ENCODE measurements around the gene ERC2. TPM values are rescaled to one million over a fixed set of nuclear protein-coding genes. Genes with fewer than 3 reads are reported as not detected.

Gene ERC2
- total RNA-seq, 4 donors from 2014 or later: 0.81 to 2.9 (median 1.6) TPM

- no peaks in the 10 kb centered on the region for H3K27me3 ChIP-seq
- H3K9me3 ChIP-seq: no peaks in the 10 kb centered on the region
- ATAC-seq: no peak
- no peaks in the 10 kb centered on the region for H3K36me3 ChIP-seq
- whole genome bisulfite sequencing, 2 donors (ENCODE audit: low coverage in 1 of 2): 51 to 85% methylated on average over 4 to 5 of the region's 6 CpGs
- TF ChIP-seq EP300 (IDR thresholded peaks at IDR 0.05) (no peak), CTCF (IDR thresholded peaks at IDR 0.05) (peak in 1 of 4 experiments; percentile 27)
- no peak overlapping the region for H3K4me3 ChIP-seq
- H3K4me1 ChIP-seq: no peaks in the 10 kb centered on the region
- H3K27ac ChIP-seq: no peak overlapping the region
Observed at GRCh38 chr3:55549177-55549576, 919.1 kb downstream of the ERC2 start.

- no peaks in the 10 kb centered on the region for H3K9me3 ChIP-seq
- no peaks in the 10 kb centered on the region for H3K27me3 ChIP-seq
- no peaks in the 10 kb centered on the region for H3K36me3 ChIP-seq
- no peaks in the 10 kb centered on the region for H3K4me1 ChIP-seq
- ATAC-seq: no peak
- TF ChIP-seq EP300 (IDR thresholded peaks at IDR 0.05): no peak
- no peak for TF ChIP-seq POLR2A (IDR thresholded peaks at IDR 0.05)
- TF ChIP-seq POLR2AphosphoS5 (IDR thresholded peaks at IDR 0.05): no peak
- no peak for TF ChIP-seq CTCF (IDR thresholded peaks at IDR 0.05)
- WGBS, 2 donors (ENCODE audit: low coverage in 1 of 2): 90 to 100% methylated on average over 1 to 7 of the region's 22 CpGs
- no peak overlapping the region for H3K27ac ChIP-seq
- no peak overlapping the region for H3K4me3 ChIP-seq
Observed at GRCh38 chr3:55546866-55547669, 921.2 kb downstream of the ERC2 start.

- no peak for TF ChIP-seq POLR2AphosphoS5 (IDR thresholded peaks at IDR 0.05)
- no peak for TF ChIP-seq POLR2A (IDR thresholded peaks at IDR 0.05)
- no peak for TF ChIP-seq CTCF (IDR thresholded peaks at IDR 0.05)
- no peak for TF ChIP-seq EP300 (IDR thresholded peaks at IDR 0.05)
- Histone ChIP-seq H3K36me3 (no peaks in the 10 kb centered on the region), H3K27me3 (no peaks in the 10 kb centered on the region), H3K4me1 (no peaks in the 10 kb centered on the region), H3K27ac (no peak overlapping the region), H3K4me3 (no peak overlapping the region), H3K9me3 (no peaks in the 10 kb centered on the region)
- 83 to 85% methylated on average over 2 to 5 of the region's 6 CpGs for WGBS, 2 donors (ENCODE audit: low coverage in 1 of 2)
- ATAC-seq: no peak
Observed at GRCh38 chr3:55545995-55546394, 922.3 kb downstream of the ERC2 start.

GRCh38 chr3:55544219-55544618, 924.0 kb downstream of the ERC2 start:
- 14 to 19% methylated on average over 2 of the region's 3 CpGs for WGBS, 2 donors (ENCODE audit: low coverage in 1 of 2)
- H3K27ac ChIP-seq: no peak overlapping the region
- no peak overlapping the region for H3K4me3 ChIP-seq
- no peaks in the 10 kb centered on the region for H3K36me3 ChIP-seq
- ATAC-seq: no peak
- no peaks in the 10 kb centered on the region for H3K27me3 ChIP-seq
- no peak for TF ChIP-seq EP300 (IDR thresholded peaks at IDR 0.05)
- no peak for TF ChIP-seq CTCF (IDR thresholded peaks at IDR 0.05)
- no peak for TF ChIP-seq POLR2AphosphoS5 (IDR thresholded peaks at IDR 0.05)
- no peak for TF ChIP-seq POLR2A (IDR thresholded peaks at IDR 0.05)
- H3K4me1 ChIP-seq: no peaks in the 10 kb centered on the region
- no peaks in the 10 kb centered on the region for H3K9me3 ChIP-seq

- TF ChIP-seq POLR2A (IDR thresholded peaks at IDR 0.05): no peak
- no peak for TF ChIP-seq CTCF (IDR thresholded peaks at IDR 0.05)
- TF ChIP-seq POLR2AphosphoS5 (IDR thresholded peaks at IDR 0.05): no peak
- TF ChIP-seq EP300 (IDR thresholded peaks at IDR 0.05): no peak
- no peaks in the 10 kb centered on the region for H3K4me1 ChIP-seq
- no peak overlapping the region for H3K4me3 ChIP-seq
- ATAC-seq: no peak
- H3K27ac ChIP-seq: no peak overlapping the region
- 75 to 76% methylated on average over 9 to 12 of the region's 12 CpGs for WGBS, 2 donors (ENCODE audit: low coverage in 1 of 2)
- no peaks in the 10 kb centered on the region for H3K36me3 ChIP-seq
- H3K9me3 ChIP-seq: no peaks in the 10 kb centered on the region
- H3K27me3 ChIP-seq: no peaks in the 10 kb centered on the region
Observed at GRCh38 chr3:55543181-55543614, 925.1 kb downstream of the ERC2 start.
